Activated naive CD8-positive, alpha-beta T cell (primary cell): Measurements from ENCODE around the gene ANO4.
"Not testable (repeated sequence)": the region's sequence is repeated elsewhere in the genome, so short reads cannot be mapped to it uniquely, and the experiment has no call there.

Experiments
- H3K27ac Mint-ChIP-seq: one replicate; pipeline ENCODE4 v1.8.0; 2021; ENCODE audit warnings: mixed read lengths
- H3K27me3 Mint-ChIP-seq: one replicate; pipeline ENCODE4 v1.8.0; 2021; ENCODE audit warnings: mixed read lengths
- H3K36me3 Mint-ChIP-seq: one replicate; pipeline ENCODE4 v1.8.0; 2021; ENCODE audit warnings: mixed read lengths
- H3K4me1 Mint-ChIP-seq: one replicate; pipeline ENCODE4 v1.8.0; 2021; ENCODE audit warnings: low read depth, mixed read lengths
- H3K4me3 Mint-ChIP-seq: one replicate; pipeline ENCODE4 v1.8.0; 2021; ENCODE audit warnings: mild to moderate bottlenecking, mixed read lengths
- H3K9me3 Mint-ChIP-seq: one replicate; pipeline ENCODE4 v1.8.0; 2021; ENCODE audit warnings: low read depth, mixed read lengths

Gene ANO4

GRCh38 chr12:101064721-101065120 lies 270.1 kb downstream of the ANO4 start:
- H3K4me3 Mint-ChIP-seq: no peak overlapping the region
- H3K27ac Mint-ChIP-seq: no peak overlapping the region
- peaks cover 2% of the 10 kb centered on the region for H3K27me3 Mint-ChIP-seq
- no peaks in the 10 kb centered on the region for H3K4me1 Mint-ChIP-seq
- H3K9me3 Mint-ChIP-seq: peaks cover 4% of the 10 kb centered on the region
- H3K36me3 Mint-ChIP-seq: no peaks in the 10 kb centered on the region

GRCh38 chr12:101066489-101066888 lies 271.9 kb downstream of the ANO4 start:
- Mint-ChIP-seq H3K27me3 (peaks cover 2% of the 10 kb centered on the region), H3K4me1 (no peaks in the 10 kb centered on the region), H3K27ac (no peak overlapping the region), H3K9me3 (no peaks in the 10 kb centered on the region), H3K4me3 (no peak overlapping the region), H3K36me3 (no peaks in the 10 kb centered on the region)

- no peaks in the 10 kb centered on the region for H3K9me3 Mint-ChIP-seq
- no peaks in the 10 kb centered on the region for H3K36me3 Mint-ChIP-seq
- peaks cover under 1% of the 10 kb centered on the region for H3K27me3 Mint-ChIP-seq
- H3K4me3 Mint-ChIP-seq: no peak overlapping the region
- H3K27ac Mint-ChIP-seq: no peak overlapping the region
- H3K4me1 Mint-ChIP-seq: no peaks in the 10 kb centered on the region
Measured at GRCh38 chr12:101068402-101068801, 273.8 kb downstream of the ANO4 start.

GRCh38 chr12:101068836-101069235 lies 274.3 kb downstream of the ANO4 start:
- no peaks in the 10 kb centered on the region for H3K9me3 Mint-ChIP-seq
- no peaks in the 10 kb centered on the region for H3K4me1 Mint-ChIP-seq
- H3K27me3 Mint-ChIP-seq: no peaks in the 10 kb centered on the region
- no peaks in the 10 kb centered on the region for H3K36me3 Mint-ChIP-seq
- H3K4me3 Mint-ChIP-seq: no peak overlapping the region
- H3K27ac Mint-ChIP-seq: no peak overlapping the region

- H3K4me3 Mint-ChIP-seq: no peak overlapping the region
- no peaks in the 10 kb centered on the region for H3K9me3 Mint-ChIP-seq
- H3K27ac Mint-ChIP-seq: no peak overlapping the region
- H3K27me3 Mint-ChIP-seq: no peaks in the 10 kb centered on the region
- no peaks in the 10 kb centered on the region for H3K36me3 Mint-ChIP-seq
- no peaks in the 10 kb centered on the region for H3K4me1 Mint-ChIP-seq
Measured at GRCh38 chr12:101074940-101075680, 280.5 kb downstream of the ANO4 start.

GRCh38 chr12:101076921-101077320 lies 282.3 kb downstream of the ANO4 start:
- Mint-ChIP-seq H3K4me1 (no peaks in the 10 kb centered on the region), H3K4me3 (no peak overlapping the region), H3K27ac (no peak overlapping the region), H3K27me3 (no peaks in the 10 kb centered on the region), H3K9me3 (peaks cover 3% of the 10 kb centered on the region), H3K36me3 (no peaks in the 10 kb centered on the region)

GRCh38 chr12:101077791-101078528 lies 283.4 kb downstream of the ANO4 start:
- Mint-ChIP-seq H3K36me3 (no peaks in the 10 kb centered on the region), H3K27me3 (peaks cover 2% of the 10 kb centered on the region), H3K9me3 (peaks cover 8% of the 10 kb centered on the region), H3K27ac (no peak overlapping the region), H3K4me1 (no peaks in the 10 kb centered on the region), H3K4me3 (no peak overlapping the region)

GRCh38 chr12:101078536-101079285 lies 284.1 kb downstream of the ANO4 start:
- no peaks in the 10 kb centered on the region for H3K4me1 Mint-ChIP-seq
- H3K27ac Mint-ChIP-seq: no peak overlapping the region
- H3K27me3 Mint-ChIP-seq: peaks cover 2% of the 10 kb centered on the region
- no peak overlapping the region for H3K4me3 Mint-ChIP-seq
- H3K36me3 Mint-ChIP-seq: no peaks in the 10 kb centered on the region
- H3K9me3 Mint-ChIP-seq: peaks cover 8% of the 10 kb centered on the region

- Mint-ChIP-seq H3K27me3 (peaks cover 4% of the 10 kb centered on the region), H3K36me3 (no peaks in the 10 kb centered on the region), H3K4me1 (no peaks in the 10 kb centered on the region), H3K27ac (no peak overlapping the region), H3K9me3 (peaks cover 8% of the 10 kb centered on the region), H3K4me3 (no peak overlapping the region)
Measured at GRCh38 chr12:101082706-101083105, 288.1 kb downstream of the ANO4 start.

- Mint-ChIP-seq H3K9me3 (peaks cover 7% of the 10 kb centered on the region), H3K27ac (no peak overlapping the region), H3K36me3 (no peaks in the 10 kb centered on the region), H3K4me3 (no peak overlapping the region), H3K4me1 (no peaks in the 10 kb centered on the region), H3K27me3 (peaks cover 4% of the 10 kb centered on the region)
Measured at GRCh38 chr12:101086490-101087135, 292.0 kb downstream of the ANO4 start.

- no peak overlapping the region for H3K4me3 Mint-ChIP-seq
- H3K4me1 Mint-ChIP-seq: no peaks in the 10 kb centered on the region
- H3K9me3 Mint-ChIP-seq: no peaks in the 10 kb centered on the region
- no peaks in the 10 kb centered on the region for H3K36me3 Mint-ChIP-seq
- peaks cover 2% of the 10 kb centered on the region for H3K27me3 Mint-ChIP-seq
- no peak overlapping the region for H3K27ac Mint-ChIP-seq
Measured at GRCh38 chr12:101087920-101088319, 293.3 kb downstream of the ANO4 start.

- no peak overlapping the region for H3K27ac Mint-ChIP-seq
Measured at GRCh38 chr12:101089271-101089670, 294.7 kb downstream of the ANO4 start.

GRCh38 chr12:101090222-101090621 lies 295.6 kb downstream of the ANO4 start:
- H3K27ac Mint-ChIP-seq, H3K9me3 Mint-ChIP-seq, H3K36me3 Mint-ChIP-seq, H3K27me3 Mint-ChIP-seq, H3K4me1 Mint-ChIP-seq, H3K4me3 Mint-ChIP-seq: not testable (repeated sequence)

More at GRCh38 chr12:101089271-101089670, 294.7 kb downstream of the ANO4 start:
- no peaks in the 10 kb centered on the region for H3K4me1 Mint-ChIP-seq
- H3K36me3 Mint-ChIP-seq: no peaks in the 10 kb centered on the region
- H3K4me3 Mint-ChIP-seq: no peak overlapping the region
- no peaks in the 10 kb centered on the region for H3K9me3 Mint-ChIP-seq
- no peaks in the 10 kb centered on the region for H3K27me3 Mint-ChIP-seq

- Mint-ChIP-seq H3K27ac (no peak overlapping the region), H3K36me3 (no peaks in the 10 kb centered on the region), H3K27me3 (no peaks in the 10 kb centered on the region), H3K4me1 (no peaks in the 10 kb centered on the region), H3K9me3 (no peaks in the 10 kb centered on the region), H3K4me3 (no peak overlapping the region)
Measured at GRCh38 chr12:101097829-101098580, 303.4 kb downstream of the ANO4 start.
